Measurements from ENCODE around the gene SLC25A52.

Gene SLC25A52

GRCh38 chr18:31722369-31722957 lies 38.2 kb downstream of the SLC25A52 start:
- Histone ChIP-seq H3K4me2 (no peak overlapping the region), H3K9me3 (peaks cover 14% of the 10 kb centered on the region), H3K27me3 (peaks cover 25% of the 10 kb centered on the region), H3K27ac (no peak overlapping the region), H3K4me1 (peaks cover 12% of the 10 kb centered on the region), H3K36me3 (no peaks in the 10 kb centered on the region), H3K4me3 (no peak overlapping the region), H4K20me1 (no peaks in the 10 kb centered on the region), H3K9ac (no peak overlapping the region)
- TF ChIP-seq Cebpa-rat (IDR thresholded peaks at IDR 0.05), result no peak

- peaks cover 13% of the 10 kb centered on the region for H3K4me1 ChIP-seq
- H4K20me1 ChIP-seq, result no peaks in the 10 kb centered on the region
- peaks cover 14% of the 10 kb centered on the region for H3K9me3 ChIP-seq
- no peak overlapping the region for H3K4me3 ChIP-seq
- H3K9ac ChIP-seq, result no peak overlapping the region
- peaks cover 25% of the 10 kb centered on the region for H3K27me3 ChIP-seq
- H3K27ac ChIP-seq, result no peak overlapping the region
- H3K36me3 ChIP-seq, result no peaks in the 10 kb centered on the region
- H3K4me2 ChIP-seq, result no peak overlapping the region
- TF ChIP-seq Cebpa-rat (IDR thresholded peaks at IDR 0.05), result no peak
Observed at GRCh38 chr18:31721601-31722000, 39.1 kb downstream of the SLC25A52 start.

- Histone ChIP-seq H3K9ac (no peak overlapping the region), H3K4me2 (no peak overlapping the region), H3K27ac (no peak overlapping the region), H3K4me3 (no peak overlapping the region), H3K9me3 (peaks cover 14% of the 10 kb centered on the region), H4K20me1 (no peaks in the 10 kb centered on the region), H3K4me1 (peaks cover 13% of the 10 kb centered on the region), H3K27me3 (peaks cover 25% of the 10 kb centered on the region), H3K36me3 (no peaks in the 10 kb centered on the region)
- no peak for TF ChIP-seq Cebpa-rat (IDR thresholded peaks at IDR 0.05)
Observed at GRCh38 chr18:31720867-31721266, 39.8 kb downstream of the SLC25A52 start.

- no peaks in the 10 kb centered on the region for H4K20me1 ChIP-seq
- H3K9ac ChIP-seq, result no peak overlapping the region
- TF ChIP-seq Cebpa-rat (IDR thresholded peaks at IDR 0.05), result no peak
- peaks cover 15% of the 10 kb centered on the region for H3K27me3 ChIP-seq
- H3K27ac ChIP-seq, result no peak overlapping the region
- no peaks in the 10 kb centered on the region for H3K36me3 ChIP-seq
- no peak overlapping the region for H3K4me3 ChIP-seq
- peaks cover 14% of the 10 kb centered on the region for H3K4me1 ChIP-seq
- peaks cover 14% of the 10 kb centered on the region for H3K9me3 ChIP-seq
- no peak overlapping the region for H3K4me2 ChIP-seq
Observed at GRCh38 chr18:31719363-31720006, 41.2 kb downstream of the SLC25A52 start.

GRCh38 chr18:31718386-31718785 lies 42.3 kb downstream of the SLC25A52 start:
- no peak for TF ChIP-seq Cebpa-rat (IDR thresholded peaks at IDR 0.05)
- H3K27me3 ChIP-seq, result peaks cover 4% of the 10 kb centered on the region; the same call in 1 of the 2 replicates
- H4K20me1 ChIP-seq, result no peaks in the 10 kb centered on the region
- no peak overlapping the region for H3K4me3 ChIP-seq
- no peaks in the 10 kb centered on the region for H3K36me3 ChIP-seq
- H3K9me3 ChIP-seq, result peaks cover 14% of the 10 kb centered on the region
- H3K4me2 ChIP-seq, result peak overlapping the region; percentile 47; the same call in 1 of the 2 replicates
- H3K9ac ChIP-seq, result no peak overlapping the region
- H3K27ac ChIP-seq, result no peak overlapping the region
- peaks cover 25% of the 10 kb centered on the region for H3K4me1 ChIP-seq

GRCh38 chr18:31716362-31716761 lies 44.3 kb downstream of the SLC25A52 start:
- TF ChIP-seq Cebpa-rat (IDR thresholded peaks at IDR 0.05), result no peak
- Histone ChIP-seq H3K9ac (no peak overlapping the region), H3K27me3 (no peaks in the 10 kb centered on the region), H3K4me2 (no peak overlapping the region), H4K20me1 (no peaks in the 10 kb centered on the region), H3K4me1 (peaks cover 28% of the 10 kb centered on the region), H3K36me3 (no peaks in the 10 kb centered on the region), H3K27ac (no peak overlapping the region), H3K9me3 (peaks cover 14% of the 10 kb centered on the region), H3K4me3 (no peak overlapping the region)

GRCh38 chr18:31711365-31712172 lies 49.1 kb downstream of the SLC25A52 start:
- Histone ChIP-seq H3K27ac (no peak overlapping the region), H3K36me3 (no peaks in the 10 kb centered on the region), H3K4me1 (peaks cover 20% of the 10 kb centered on the region), H3K9ac (no peak overlapping the region), H3K4me3 (no peak overlapping the region), H3K4me2 (no peak overlapping the region), H4K20me1 (no peaks in the 10 kb centered on the region), H3K27me3 (no peaks in the 10 kb centered on the region), H3K9me3 (no peaks in the 10 kb centered on the region)
- no peak for TF ChIP-seq Cebpa-rat (IDR thresholded peaks at IDR 0.05)

- Histone ChIP-seq H3K9me3 (no peaks in the 10 kb centered on the region), H3K9ac (no peak overlapping the region), H4K20me1 (no peaks in the 10 kb centered on the region)
Observed at GRCh38 chr18:31710826-31711225, 49.9 kb downstream of the SLC25A52 start.

More at GRCh38 chr18:31710826-31711225, 49.9 kb downstream of the SLC25A52 start:
- H3K4me2 ChIP-seq, result no peak overlapping the region
- no peak overlapping the region for H3K27ac ChIP-seq
- TF ChIP-seq Cebpa-rat (IDR thresholded peaks at IDR 0.05), result no peak
- no peaks in the 10 kb centered on the region for H3K27me3 ChIP-seq
- peaks cover 20% of the 10 kb centered on the region for H3K4me1 ChIP-seq
- H3K4me3 ChIP-seq, result no peak overlapping the region
- H3K36me3 ChIP-seq, result no peaks in the 10 kb centered on the region

Measured in BLaER1 (cell line).